Suprapubic skin (tissue), 4 donors: ENCODE measurements around the gene PGAP1. TPM values are rescaled to one million over a fixed set of nuclear protein-coding genes. Genes with fewer than 3 reads are reported as not detected.

Source experiments
- DNase-seq, 2 donors: peaks; one replicate each; pipeline ENCODE4 v3.0.0-alpha.2; 2019; ENCODE audit warnings: low spot score in 2 of 2
- H3K27ac ChIP-seq: fragments of 200-600 bp; sonication (generic); one replicate; pipeline ENCODE4 v1.5.1; 2019
- H3K27me3 ChIP-seq: fragments of 200-600 bp; sonication (generic); one replicate; pipeline ENCODE4 v1.5.1; 2019
- H3K36me3 ChIP-seq: fragments of 200-600 bp; sonication (generic); one replicate; pipeline ENCODE4 v1.5.1; 2019
- H3K4me1 ChIP-seq: fragments of 200-600 bp; sonication (generic); one replicate; pipeline ENCODE4 v1.5.1; 2019
- H3K4me3 ChIP-seq: fragments of 200-600 bp; sonication (generic); one replicate; pipeline ENCODE4 v1.5.1; 2019; ENCODE audit warnings: mild to moderate bottlenecking
- H3K9me3 ChIP-seq: fragments of 200-600 bp; sonication (generic); one replicate; pipeline ENCODE4 v1.5.1; 2019
- CTCF ChIP-seq, 2 donors: fragments of 200-600 bp in 1 of 2; fragments of 450-650 bp in 1 of 2; sonication (generic) in 1 of 2; IDR thresholded peaks; one replicate each; pipeline ENCODE4 v1.5.1; 2016 to 2019; ENCODE audit warnings: antibody characterized with exemption in 2 of 2, mild to moderate bottlenecking in 1 of 2, moderate library complexity in 1 of 2
- EP300 ChIP-seq: sonication (generic); formaldehyde crosslinking; IDR thresholded peaks from one replicate; pipeline ENCODE4 v1.6.1; 2017; ENCODE audit warnings: antibody characterized with exemption
- POLR2A ChIP-seq, 2 donors: fragments of 450-650 bp; IDR thresholded peaks; one replicate each; pipeline ENCODE4 v1.6.1; 2017; ENCODE audit warnings: antibody characterized with exemption in 2 of 2, mild to moderate bottlenecking in 2 of 2, moderate library complexity in 2 of 2
- POLR2AphosphoS5 ChIP-seq, 3 donors: sonication (generic); formaldehyde crosslinking; IDR thresholded peaks; one replicate each; pipeline ENCODE4 v1.6.1; 2017; ENCODE audit warnings: antibody characterized with exemption in 3 of 3
- WGBS: methylation state at CpG from one replicate; pipeline ENCODE4 v1.1.5; 2018; 5-methylcytosine and 5-hydroxymethylcytosine counted together
- total RNA-seq, 4 donors: library from RNA; depleted of rRNA; stranded (reverse); fragments of >200 nt; gene quantifications; one replicate each; pipeline ENCODE4 v1.1.0, GENCODE V29; 2016

Gene PGAP1
- total RNA-seq, 4 donors from 2014 or later, result 16.8 to 84.2 (median 32.2) TPM

- H3K4me1 ChIP-seq, result no peaks in the 10 kb centered on the region
- no peaks in the 10 kb centered on the region for H3K9me3 ChIP-seq
- no peaks in the 10 kb centered on the region for H3K36me3 ChIP-seq
- TF ChIP-seq CTCF (IDR thresholded peaks at IDR 0.05), result no peak
- no peak for DNase-seq
- H3K27ac ChIP-seq, result no peak overlapping the region
- no peaks in the 10 kb centered on the region for H3K27me3 ChIP-seq
- no peak overlapping the region for H3K4me3 ChIP-seq
Observed at GRCh38 chr2:196823750-196824522, 102.6 kb downstream of the PGAP1 start.

GRCh38 chr2:196821195-196821594, 105.3 kb downstream of the PGAP1 start:
- Histone ChIP-seq H3K4me1 (no peaks in the 10 kb centered on the region), H3K4me3 (no peak overlapping the region), H3K27me3 (no peaks in the 10 kb centered on the region), H3K27ac (no peak overlapping the region), H3K36me3 (no peaks in the 10 kb centered on the region), H3K9me3 (peaks cover 5% of the 10 kb centered on the region)
- TF ChIP-seq POLR2AphosphoS5 (IDR thresholded peaks at IDR 0.05) (no peak), POLR2A (IDR thresholded peaks at IDR 0.05) (no peak), CTCF (IDR thresholded peaks at IDR 0.05) (no peak), EP300 (no peak)
- DNase-seq, result no peak
- 65% methylated on average over 1 of the region's 1 CpG for WGBS

- TF ChIP-seq CTCF (IDR thresholded peaks at IDR 0.05), result no peak
- TF ChIP-seq POLR2AphosphoS5 (IDR thresholded peaks at IDR 0.05), result no peak
- no peak for TF ChIP-seq POLR2A (IDR thresholded peaks at IDR 0.05)
- no peak for TF ChIP-seq EP300
- Histone ChIP-seq H3K27me3 (no peaks in the 10 kb centered on the region), H3K27ac (no peak within 1 kb of the TSS), H3K36me3 (no peaks in the 10 kb centered on the region), H3K4me1 (no peaks in the 10 kb centered on the region), H3K4me3 (no peak within 1 kb of the TSS), H3K9me3 (no peaks in the 10 kb centered on the region)
- DNase-seq, result no peak
- WGBS, result 74% methylated on average over 1 of the region's 1 CpG
Observed at GRCh38 chr2:196809260-196809659, 117.2 kb downstream of the PGAP1 start, which contains the start of gene C2orf66. TSS of gene C2orf66 (minus strand) at chr2:196809355. CDS start at chr2:196809336, 19 bp downstream.

GRCh38 chr2:196808083-196808665, 118.3 kb downstream of the PGAP1 start:
- no peaks in the 10 kb centered on the region for H3K9me3 ChIP-seq
- no peaks in the 10 kb centered on the region for H3K36me3 ChIP-seq
- no peaks in the 10 kb centered on the region for H3K27me3 ChIP-seq
- DNase-seq, result no peak
- H3K4me1 ChIP-seq, result no peaks in the 10 kb centered on the region
- no peak overlapping the region for H3K4me3 ChIP-seq
- WGBS, result 58% methylated on average over 2 of the region's 2 CpGs
- no peak overlapping the region for H3K27ac ChIP-seq
- TF ChIP-seq POLR2AphosphoS5 (IDR thresholded peaks at IDR 0.05) (no peak), POLR2A (IDR thresholded peaks at IDR 0.05) (no peak), CTCF (IDR thresholded peaks at IDR 0.05) (no peak), EP300 (no peak)

GRCh38 chr2:196804381-196804780, 122.1 kb downstream of the PGAP1 start:
- WGBS, result 48% methylated on average over 1 of the region's 1 CpG
- DNase-seq, result no peak
- H3K27me3 ChIP-seq, result no peaks in the 10 kb centered on the region
- H3K4me3 ChIP-seq, result no peak overlapping the region
- TF ChIP-seq POLR2AphosphoS5 (IDR thresholded peaks at IDR 0.05) (no peak), CTCF (IDR thresholded peaks at IDR 0.05) (no peak), POLR2A (IDR thresholded peaks at IDR 0.05) (no peak), EP300 (no peak)
- H3K4me1 ChIP-seq, result peaks cover 7% of the 10 kb centered on the region
- H3K9me3 ChIP-seq, result no peaks in the 10 kb centered on the region
- H3K27ac ChIP-seq, result no peak overlapping the region
- H3K36me3 ChIP-seq, result no peaks in the 10 kb centered on the region
